HEK293 (cell line): Measurements from ENCODE around the gene FRYL.
"Not testable (repeated sequence)": the region's sequence is repeated elsewhere in the genome, so short reads cannot be mapped to it uniquely, and the experiment has no call there.

Experiments
- CTCF ChIA-PET: fragments of 350-600 bp; formaldehyde crosslinking; extraction: SDS; loops from one replicate; lab custom pipeline; 2021; ENCODE audit warnings: antibody characterized with exemption; lab: Yijun Ruan, JAX
- POLR2A ChIA-PET: fragments of 300-600 bp; formaldehyde crosslinking; extraction: SDS; loops from one replicate; lab custom pipeline; 2020; ENCODE audit warnings: antibody characterized with exemption, inconsistent platforms; lab: Yijun Ruan, JAX
- H3K27ac ChIP-seq: fragments of 200-500 bp; sonication (Bioruptor generic); 2 replicates; pipeline ENCODE4 v1.5.1; 2014; ENCODE audit warnings: low read depth, low read length, control low read depth, inconsistent platforms; ENCODE audit errors: extremely low read depth
- H3K36me3 ChIP-seq, 2 experiments: fragments of 200-500 bp in 1 of 2; sonication (Bioruptor generic) in 1 of 2; 1 replicate in 1 of 2; 2 replicates in 1 of 2; pipeline ENCODE4 v1.5.1; 2014 to 2017; ENCODE audit warnings: inconsistent platforms in 2 of 2, low read length in 2 of 2; ENCODE audit not compliant: control insufficient read depth in 2 of 2, insufficient read depth in 1 of 2
- H3K4me1 ChIP-seq: fragments of 200-500 bp; sonication (Bioruptor generic); 2 replicates; pipeline ENCODE4 v1.5.1; 2014; ENCODE audit warnings: mild to moderate bottlenecking, low read length, inconsistent platforms; ENCODE audit not compliant: control insufficient read depth, insufficient read depth
- H3K4me3 ChIP-seq: 2 replicates; pipeline ENCODE4 v1.5.1; 2011; ENCODE audit warnings: low read depth, mild to moderate bottlenecking, control low read depth, low read length, moderate library complexity
- H3K9me3 ChIP-seq: fragments of 200-500 bp; sonication (Bioruptor generic); 2 replicates; pipeline ENCODE4 v1.5.1; 2014; ENCODE audit warnings: low read depth, low read length, inconsistent platforms; ENCODE audit not compliant: control insufficient read depth, insufficient read depth
- KLF8 ChIP-seq: fragments of 450-650 bp; formaldehyde crosslinking; IDR thresholded peaks from 2 replicates; pipeline ENCODE4 v1.5.1; 2016; ENCODE audit warnings: missing biosample characterization, missing genetic modification characterization
- OSR2 ChIP-seq: fragments of 450-650 bp; formaldehyde crosslinking; IDR thresholded peaks from 2 replicates; pipeline ENCODE4 v1.5.1; 2016; ENCODE audit warnings: missing biosample characterization, missing genetic modification characterization
- PRDM6 ChIP-seq: fragments of 450-650 bp; formaldehyde crosslinking; IDR thresholded peaks from 2 replicates; pipeline ENCODE4 v1.5.1; 2017; ENCODE audit warnings: missing biosample characterization, missing genetic modification characterization
- SP3 ChIP-seq: fragments of 450-650 bp; formaldehyde crosslinking; IDR thresholded peaks from 2 replicates; pipeline ENCODE4 v1.5.1; 2016; ENCODE audit warnings: missing biosample characterization, missing genetic modification characterization
- TCF7L2 ChIP-seq: IDR thresholded peaks from 2 replicates; pipeline ENCODE4 v1.6.1; 2011; ENCODE audit warnings: low read depth, mild to moderate bottlenecking, inconsistent platforms, low read length, moderate library complexity, borderline replicate concordance
- WT1 ChIP-seq: fragments of 450-650 bp; formaldehyde crosslinking; IDR thresholded peaks from 2 replicates; pipeline ENCODE4 v1.5.1; 2016; ENCODE audit warnings: missing biosample characterization, missing genetic modification characterization
- ZBTB20 ChIP-seq: fragments of 450-650 bp; formaldehyde crosslinking; IDR thresholded peaks from 2 replicates; pipeline ENCODE4 v1.5.1; 2016; ENCODE audit warnings: missing biosample characterization, missing genetic modification characterization
- ZBTB8A ChIP-seq: fragments of 450-650 bp; formaldehyde crosslinking; IDR thresholded peaks from 2 replicates; pipeline ENCODE4 v1.5.1; 2016; ENCODE audit warnings: missing biosample characterization, missing genetic modification characterization
- ZNF146 ChIP-seq: fragments of 450-650 bp; formaldehyde crosslinking; IDR thresholded peaks from 2 replicates; pipeline ENCODE4 v1.5.1; 2016; ENCODE audit warnings: missing biosample characterization, missing genetic modification characterization
- ZNF174 ChIP-seq: fragments of 450-650 bp; formaldehyde crosslinking; IDR thresholded peaks from 2 replicates; pipeline ENCODE4 v1.5.0; 2017; ENCODE audit warnings: missing biosample characterization, mild to moderate bottlenecking, missing genetic modification characterization
- ZNF2 ChIP-seq: fragments of 450-650 bp; formaldehyde crosslinking; IDR thresholded peaks from 2 replicates; pipeline ENCODE4 v1.5.1; 2016; ENCODE audit warnings: missing biosample characterization, missing genetic modification characterization
- ZNF223 ChIP-seq: fragments of 450-650 bp; formaldehyde crosslinking; IDR thresholded peaks from 2 replicates; pipeline ENCODE4 v1.5.1; 2016; ENCODE audit warnings: missing biosample characterization, missing genetic modification characterization
- ZNF26 ChIP-seq: fragments of 450-650 bp; formaldehyde crosslinking; IDR thresholded peaks from 2 replicates; pipeline ENCODE4 v1.5.1; 2016; ENCODE audit warnings: missing biosample characterization, missing genetic modification characterization
- ZNF324 ChIP-seq: fragments of 450-650 bp; formaldehyde crosslinking; IDR thresholded peaks from 2 replicates; pipeline ENCODE4 v1.5.1; 2016; ENCODE audit warnings: missing biosample characterization, missing genetic modification characterization
- ZNF362 ChIP-seq: fragments of 450-650 bp; formaldehyde crosslinking; IDR thresholded peaks from 2 replicates; pipeline ENCODE4 v1.5.1; 2016; ENCODE audit warnings: missing biosample characterization, missing genetic modification characterization
- ZNF433 ChIP-seq: fragments of 450-650 bp; formaldehyde crosslinking; IDR thresholded peaks from 2 replicates; pipeline ENCODE4 v1.5.1; 2016; ENCODE audit warnings: missing biosample characterization, missing genetic modification characterization, low read depth
- ZNF555 ChIP-seq: fragments of 450-650 bp; formaldehyde crosslinking; conservative IDR thresholded peaks from 2 replicates; pipeline ENCODE4 v1.5.1; 2017; ENCODE audit warnings: missing biosample characterization, mild to moderate bottlenecking, missing genetic modification characterization, inconsistent platforms
- ZNF621 ChIP-seq: fragments of 450-650 bp; formaldehyde crosslinking; IDR thresholded peaks from 2 replicates; pipeline ENCODE4 v1.5.1; 2017; ENCODE audit warnings: missing biosample characterization, missing genetic modification characterization
- ZNF626 ChIP-seq: fragments of 450-650 bp; sonication (Bioruptor Pico); formaldehyde crosslinking; IDR thresholded peaks from 2 replicates; pipeline ENCODE4 v1.5.1; 2018; ENCODE audit warnings: missing biosample characterization, missing genetic modification characterization, inconsistent platforms
- ZNF664 ChIP-seq: fragments of 450-650 bp; formaldehyde crosslinking; IDR thresholded peaks from 2 replicates; pipeline ENCODE4 v1.5.1; 2016; ENCODE audit warnings: missing biosample characterization, missing genetic modification characterization
- ZSCAN16 ChIP-seq: fragments of 450-650 bp; formaldehyde crosslinking; IDR thresholded peaks from 2 replicates; pipeline ENCODE4 v1.5.1; 2016; ENCODE audit warnings: missing biosample characterization, missing genetic modification characterization

Gene FRYL

GRCh38 chr4:48698029-48698971 is 81.8 kb downstream of the FRYL start (continued):
- TF ChIP-seq PRDM6 (peak; percentile 76), ZBTB20 (peak; percentile 28; the same call in 1 of the 2 replicates), ZNF26 (tag by site-specific recombination) (no peak)

- CTCF ChIA-PET, result interaction anchor here (0.6 to 0.9 kb wide), 2 partner anchors 41 to 364 kb away, joined by 4 to 5 read pairs; no protein-coding TSS in a partner anchor
- H3K9me3 ChIP-seq, H3K4me3 ChIP-seq, H3K4me1 ChIP-seq, H3K27ac ChIP-seq, H3K36me3 ChIP-seq: not testable (repeated sequence)
- POLR2A ChIA-PET, result interaction anchor here (1.5 kb wide), 1 partner anchor 209 kb away, joined by 3 read pairs; the partner anchor contains the start of gene OCIAD2
These were observed 82.6 kb downstream of the FRYL start for GRCh38 chr4:48697516-48697915.

- no peak for TF ChIP-seq ZNF555
- TF ChIP-seq ZNF664 (tag by site-specific recombination), result no peak
- TF ChIP-seq OSR2, result no peak
- TF ChIP-seq TCF7L2, result no peak
- no peak for TF ChIP-seq ZNF324 (tag by site-specific recombination)
- no peak for TF ChIP-seq ZSCAN16 (tag by site-specific recombination)
- TF ChIP-seq ZNF174 (tag by site-specific recombination), result no peak
- no peak for TF ChIP-seq WT1
- CTCF ChIA-PET, result interaction anchor here (0.6 kb wide), 1 partner anchor 421 kb away, joined by 4 read pairs; no protein-coding TSS in a partner anchor
- Histone ChIP-seq H3K4me3 (no peak overlapping the region), H3K9me3 (no peaks in the 10 kb centered on the region), H3K27ac (no peak overlapping the region), H3K36me3 (no peaks in the 10 kb centered on the region), H3K4me1 (peaks cover 6% of the 10 kb centered on the region)
- POLR2A ChIA-PET, result no interaction called here
These were observed 85.3 kb downstream of the FRYL start for GRCh38 chr4:48694824-48695223.

DNA sequence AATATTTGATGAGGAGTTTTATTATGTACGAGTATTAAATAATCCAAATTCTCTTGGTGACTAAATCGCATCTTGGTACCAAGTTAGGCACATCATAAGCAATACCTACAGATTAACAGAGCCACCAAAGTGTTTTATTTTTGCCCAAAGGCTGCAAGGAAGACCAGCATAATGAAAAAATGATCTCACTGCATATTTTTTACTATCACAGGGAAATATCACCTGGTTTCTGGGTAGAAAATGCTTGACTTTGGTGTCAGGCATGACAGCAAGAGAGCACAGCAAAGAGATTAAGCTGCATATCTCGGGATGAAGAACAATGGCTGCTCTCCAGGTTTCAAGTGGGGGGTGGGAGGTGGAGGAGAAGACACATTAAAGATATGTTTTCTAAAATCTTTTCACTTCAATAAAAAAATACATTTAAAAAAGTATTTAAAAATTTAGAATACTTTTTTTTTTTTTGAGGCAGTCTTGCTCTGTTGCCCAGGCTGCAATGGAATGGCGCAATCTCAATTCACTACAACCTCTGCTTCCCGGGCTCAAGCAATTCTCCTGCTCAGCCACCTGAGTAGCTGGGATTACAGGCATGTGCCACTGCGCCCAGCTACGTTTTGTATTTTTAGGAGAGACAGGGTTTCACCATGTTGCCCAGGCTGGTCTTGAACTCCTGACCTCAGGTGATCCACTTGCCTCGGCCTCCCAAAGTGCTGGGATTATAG is 86.1 kb downstream of the FRYL start:
- Histone ChIP-seq H3K27ac (no peak overlapping the region), H3K4me1 (peaks cover 6% of the 10 kb centered on the region), H3K36me3 (no peaks in the 10 kb centered on the region), H3K9me3 (no peaks in the 10 kb centered on the region), H3K4me3 (no peak overlapping the region)
- ChIA-PET POLR2A (no interaction called here), CTCF (no interaction called here)
- TF ChIP-seq KLF8 (tag by site-specific recombination), result no peak
- no peak for TF ChIP-seq ZNF146 (tag by site-specific recombination)
- TF ChIP-seq ZNF433 (tag by site-specific recombination), result no peak
- TF ChIP-seq ZNF621 (tag by site-specific recombination), result no peak
- TF ChIP-seq ZNF223, result no peak
- TF ChIP-seq ZBTB8A (tag by site-specific recombination), result no peak
- TF ChIP-seq ZNF362 (tag by site-specific recombination), result no peak
- no peak for TF ChIP-seq SP3 (tag by site-specific recombination)
- no peak for TF ChIP-seq ZNF664 (tag by site-specific recombination)
- TF ChIP-seq ZNF626 (tag by site-specific recombination), result no peak
- TF ChIP-seq ZNF2 (tag by site-specific recombination), result no peak
